Measurements from ENCODE around the gene OBSL1.

DNA sequence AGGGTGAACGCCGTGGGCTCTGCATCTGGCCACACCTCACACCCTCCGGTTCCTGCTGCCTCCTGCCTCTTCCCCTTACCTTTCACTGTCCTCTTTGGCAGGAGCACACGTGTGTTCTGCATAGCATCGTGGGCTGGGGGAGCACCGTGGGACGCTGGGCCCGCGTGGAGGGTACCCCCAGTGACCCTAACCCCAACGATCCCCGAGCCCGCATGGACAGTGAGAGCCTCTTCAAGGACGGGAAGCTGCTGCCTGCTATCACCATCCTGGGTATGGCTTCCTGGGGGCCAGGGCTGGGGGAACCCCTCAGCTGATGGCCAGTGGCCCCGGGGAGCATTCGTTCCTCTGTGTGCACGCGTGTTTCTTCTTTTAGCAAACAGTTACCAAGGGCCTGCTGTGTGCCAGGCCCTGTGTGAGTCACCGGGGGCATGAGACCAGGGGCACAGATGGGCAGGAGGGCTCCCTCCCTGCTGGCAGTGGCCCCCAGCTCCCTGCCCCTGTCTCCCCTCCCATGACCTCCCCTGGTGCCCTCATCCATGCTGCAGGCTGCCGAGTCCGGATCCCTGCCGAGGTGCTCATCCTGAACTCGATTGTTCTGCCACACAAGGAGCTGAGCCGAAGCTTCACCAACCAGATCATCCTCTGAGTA, 65.1 kb downstream of the OBSL1 start:
- TF ChIP-seq, protein P1, sequence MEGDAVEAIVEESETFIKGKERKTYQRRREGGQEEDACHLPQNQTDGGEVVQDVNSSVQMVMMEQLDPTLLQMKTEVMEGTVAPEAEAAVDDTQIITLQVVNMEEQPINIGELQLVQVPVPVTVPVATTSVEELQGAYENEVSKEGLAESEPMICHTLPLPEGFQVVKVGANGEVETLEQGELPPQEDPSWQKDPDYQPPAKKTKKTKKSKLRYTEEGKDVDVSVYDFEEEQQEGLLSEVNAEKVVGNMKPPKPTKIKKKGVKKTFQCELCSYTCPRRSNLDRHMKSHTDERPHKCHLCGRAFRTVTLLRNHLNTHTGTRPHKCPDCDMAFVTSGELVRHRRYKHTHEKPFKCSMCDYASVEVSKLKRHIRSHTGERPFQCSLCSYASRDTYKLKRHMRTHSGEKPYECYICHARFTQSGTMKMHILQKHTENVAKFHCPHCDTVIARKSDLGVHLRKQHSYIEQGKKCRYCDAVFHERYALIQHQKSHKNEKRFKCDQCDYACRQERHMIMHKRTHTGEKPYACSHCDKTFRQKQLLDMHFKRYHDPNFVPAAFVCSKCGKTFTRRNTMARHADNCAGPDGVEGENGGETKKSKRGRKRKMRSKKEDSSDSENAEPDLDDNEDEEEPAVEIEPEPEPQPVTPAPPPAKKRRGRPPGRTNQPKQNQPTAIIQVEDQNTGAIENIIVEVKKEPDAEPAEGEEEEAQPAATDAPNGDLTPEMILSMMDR (conservative IDR thresholded peaks at IDR 0.05; ENCODE audit: low read length), result no peak
- TF ChIP-seq EZH2phosphoT487 (IDR thresholded peaks at IDR 0.05; ENCODE audit: borderline replicate concordance), result no peak
